GM12878 (cell line): ENCODE data around the gene MEAK7. TPM values are rescaled to one million over a fixed set of nuclear protein-coding genes. Genes with fewer than 3 reads are reported as not detected.

ENCODE experiments used
- ATAC-seq: fragments of 200-7000 bp; cut with Tn5 transposase; 3 replicates; pipeline ENCODE4 v1.9.1; 2020; ENCODE audit warnings: mild to moderate bottlenecking, moderate library complexity
- BruUV-seq: library from RNA; stranded (reverse); fragments of 400-500 nt; replicated peaks from 2 replicates; lab custom pipeline; 2021; lab: Mats Ljungman, UMichigan
- CTCF ChIA-PET: fragments of 300-600 bp; sonication (Branson Sonifier 250); formaldehyde crosslinking; extraction: SDS; loops from one replicate; lab custom pipeline; 2021; ENCODE audit warnings: inconsistent platforms; lab: Yijun Ruan, JAX
- POLR2A ChIA-PET: fragments of 350-600 bp; formaldehyde crosslinking; extraction: SDS; loops from one replicate; lab custom pipeline; 2021; ENCODE audit warnings: inconsistent platforms; lab: Charles Lee
- RAD21 ChIA-PET: fragments of 300-600 bp; sonication (Branson Sonifier 250); formaldehyde crosslinking; loops from one replicate; lab custom pipeline; 2023; ENCODE audit warnings: antibody characterized with exemption; ENCODE audit not compliant: unreplicated experiment; lab: Charles Lee
- SMC1A ChIA-PET: fragments of 300-600 bp; sonication (Branson Sonifier 250); formaldehyde crosslinking; loops from one replicate; lab custom pipeline; 2023; ENCODE audit not compliant: unreplicated experiment, uncharacterized antibody; lab: Charles Lee
- DNase-seq: peaks from one replicate; pipeline ENCODE4 v3.0.0-alpha.2; 2011; ENCODE audit warnings: low read depth, low spot score
- FAIRE-seq: peaks from 3 replicates; lab custom pipeline; 2011; peaks lifted over from hg19 to GRCh38; lab: Jason Lieb, UNC
- H2AFZ ChIP-seq: 2 replicates; pipeline ENCODE4 v1.6.0; 2011; ENCODE audit warnings: low read depth, low read length, control low read depth; ENCODE audit not compliant: control insufficient read depth
- H3K27ac ChIP-seq: 2 replicates; pipeline ENCODE4 v1.5.1; 2011; ENCODE audit warnings: control low read depth; ENCODE audit not compliant: control insufficient read depth, insufficient read depth
- H3K27me3 ChIP-seq, 2 experiments: replicated peaks in 1 of 2; 2 replicates each; pipeline versions ENCODE4 v1.6.0 to v1.6.1; 2011; ENCODE audit warnings: low read length in 1 of 2; ENCODE audit not compliant: control insufficient read depth in 2 of 2, insufficient read depth in 2 of 2
- H3K36me3 ChIP-seq, 2 experiments: 2 replicates each; pipeline ENCODE4 v1.5.1; 2011; ENCODE audit warnings: low read length in 1 of 2; ENCODE audit not compliant: control insufficient read depth in 2 of 2, insufficient read depth in 2 of 2
- H3K4me1 ChIP-seq: 2 replicates; pipeline ENCODE4 v1.6.1; 2011; ENCODE audit warnings: mild to moderate bottlenecking, low read length, moderate library complexity, mixed read lengths; ENCODE audit not compliant: control insufficient read depth, insufficient read depth
- H3K4me2 ChIP-seq: 2 replicates; pipeline ENCODE4 v1.6.0; 2011; ENCODE audit warnings: control low read depth; ENCODE audit not compliant: control insufficient read depth, insufficient read depth
- H3K4me3 ChIP-seq: fragments of 200-600 bp; sonication (generic); 2 replicates; pipeline ENCODE4 v1.5.1; 2016
- H3K79me2 ChIP-seq: 2 replicates; pipeline ENCODE4 v1.6.0; 2011; ENCODE audit warnings: low read length; ENCODE audit not compliant: control insufficient read depth, insufficient read depth
- H3K9ac ChIP-seq: 2 replicates; pipeline ENCODE4 v1.8.0; 2011; ENCODE audit warnings: low read length, control low read depth, mixed read lengths; ENCODE audit not compliant: control insufficient read depth, insufficient read depth
- H3K9me3 ChIP-seq: replicated peaks from 3 replicates; pipeline ENCODE4 v1.5.1; 2011; ENCODE audit warnings: mild to moderate bottlenecking, low read length; ENCODE audit not compliant: control insufficient read depth, insufficient read depth
- H4K20me1 ChIP-seq: 2 replicates; pipeline ENCODE4 v1.6.0; 2011; ENCODE audit not compliant: control insufficient read depth, insufficient read depth
- ASH2L ChIP-seq: fragments of 300-600, 200-600 bp; sonication (generic); IDR thresholded peaks from 2 replicates; pipeline ENCODE4 v1.6.1; 2017; ENCODE audit warnings: low read depth, mild to moderate bottlenecking, borderline replicate concordance
- FOS ChIP-seq: IDR thresholded peaks from 3 replicates; pipeline ENCODE4 v1.6.1; 2011; ENCODE audit warnings: borderline replicate concordance; ENCODE audit not compliant: insufficient read length; ENCODE audit errors: extremely low read depth
- HDAC2 ChIP-seq: fragments of 200-600 bp; sonication (generic); IDR thresholded peaks from 2 replicates; pipeline ENCODE4 v1.6.1; 2017
- SKIL ChIP-seq: fragments of 450-650 bp; IDR thresholded peaks from 2 replicates; pipeline ENCODE4 v1.6.1; 2017; ENCODE audit warnings: mild to moderate bottlenecking, low read depth, inconsistent platforms; ENCODE audit not compliant: poor library complexity, severe bottlenecking
- SMAD5 ChIP-seq: IDR thresholded peaks from 2 replicates; pipeline ENCODE4 v1.6.1; 2016; ENCODE audit warnings: antibody characterized with exemption, low read depth
- SMARCA5 ChIP-seq: fragments of 450-650 bp; IDR thresholded peaks from 2 replicates; pipeline ENCODE4 v1.6.1; 2017; ENCODE audit warnings: mild to moderate bottlenecking
- STAT3 ChIP-seq: IDR thresholded peaks from 2 replicates; pipeline ENCODE4 v1.6.1; 2011; ENCODE audit warnings: low read depth, low read length, improper control_type of control experiment
- USF1 ChIP-seq: IDR thresholded peaks from 2 replicates; pipeline ENCODE4 v1.6.1; 2011; ENCODE audit warnings: borderline replicate concordance, low read depth, mild to moderate bottlenecking, moderate library complexity, mixed read lengths, low read length; ENCODE audit not compliant: insufficient read depth; ENCODE audit errors: extremely low read length
- WRNIP1 ChIP-seq: IDR thresholded peaks from 2 replicates; pipeline ENCODE4 v1.6.1; 2011; ENCODE audit warnings: low read depth, low read length, improper control_type of control experiment, borderline replicate concordance
- ZSCAN29 ChIP-seq: fragments of 450-650 bp; IDR thresholded peaks from 2 replicates; pipeline ENCODE4 v1.6.1; 2017; ENCODE audit warnings: mild to moderate bottlenecking, moderate library complexity
- WGBS: methylation state at CpG from one replicate; pipeline ENCODE4 v1.1.6; 2016; ENCODE audit warnings: low lambda C conversion rate; ENCODE audit not compliant: insufficient replicate concordance, insufficient coverage; ENCODE audit errors: missing lambda C conversion rate; 5-methylcytosine and 5-hydroxymethylcytosine counted together
- in situ Hi-C: fragments of 300-500 bp; cut with MboI; formaldehyde crosslinking; loops from 9 replicates; pipeline ENCODE4 v1.14.3; 2018; ENCODE audit warnings: mixed read lengths
- intact Hi-C: fragments of 100-400 bp; cut with micrococcal nuclease; formaldehyde crosslinking; loops from one replicate; pipeline ENCODE4 v1.14.2; 2022; ENCODE audit not compliant: unreplicated experiment
- polyA plus RNA-seq, 11 experiments: library from polyadenylated mRNA; depleted of rRNA in 4 of 11; unstranded in 6 of 11; stranded (reverse) in 5 of 11; fragments of >200 nt; fragmentation: Nextera tagmentation in 4 of 11; fragmentation: Illumina TruSeq in 1 of 11; extraction: Ambion mirVana in 4 of 11; extraction: Trizol in 1 of 11; gene quantifications; 1 replicate in 1 of 11; 2 replicates in 10 of 11; pipeline versions ENCODE4 v1.2.1 to v1.2.3, GENCODE V29; 2011 to 2016; ENCODE audit warnings: inconsistent platforms in 2 of 11, missing spikeins in 2 of 11, low read depth in 1 of 11
- total RNA-seq, 4 experiments: library from RNA; depleted of rRNA in 3 of 4; stranded (reverse); fragments of >200 nt in 3 of 4; fragmentation: Illumina TruSeq in 1 of 4; extraction: Trizol in 1 of 4; gene quantifications; 2 replicates each; pipeline versions ENCODE4 v1.2.1 to v1.2.3, GENCODE V29; 2013 to 2021

The MEAK7 gene
- total and polyA plus RNA-seq, 10 of the 15 experiments (the other 5 are each of a cell fraction or from before 2014, with no cell fraction given): 1.4 to 11.9 (median 6.4) TPM

GRCh38 chr16:84460406-84461028 is 43.9 kb downstream of the MEAK7 start (continued):
- TF ChIP-seq STAT3: no peak

GRCh38 chr16:84459941-84460405 is 44.5 kb downstream of the MEAK7 start:
- POLR2A ChIA-PET: no interaction called here
- WGBS: 87% methylated on average over 14 of the region's 14 CpGs
- Histone ChIP-seq H3K36me3 (no peaks in the 10 kb centered on the region), H3K27ac (no peak overlapping the region), H2AFZ (no peak overlapping the region), H3K9me3 (no peaks in the 10 kb centered on the region), H3K4me1 (no peaks in the 10 kb centered on the region), H3K79me2 (no peaks in the 10 kb centered on the region), H3K27me3 (no peaks in the 10 kb centered on the region), H3K9ac (no peak overlapping the region), H4K20me1 (no peaks in the 10 kb centered on the region), H3K4me2 (no peak overlapping the region), H3K4me3 (no peak overlapping the region)
- no TSS peak for BruUV-seq
- ATAC-seq: no peak
- no peak for FAIRE-seq
- intact Hi-C loops: no loop called here
- CTCF ChIA-PET: no interaction called here
- in situ Hi-C loops: no loop called here
- SMC1A ChIA-PET: no interaction called here
- no peak for DNase-seq
- RAD21 ChIA-PET: no interaction called here
- TF ChIP-seq ZSCAN29 (no peak), WRNIP1 (no peak), SMAD5 (no peak), SKIL (no peak), USF1 (no peak), FOS (no peak), SMARCA5 (no peak), HDAC2 (no peak), ASH2L (no peak)
